HG02678 (cell line): ENCODE measurements around the gene ELN.
"Not testable (repeated sequence)": the region's sequence is repeated elsewhere in the genome, so short reads cannot be mapped to it uniquely, and the experiment has no call there.

Experiments used
- ATAC-seq: cut with Tn5 transposase; IDR thresholded peaks from one replicate; pipeline ENCODE4 v1.9.1; 2021; ENCODE audit warnings: mild to moderate bottlenecking, moderate library complexity; ENCODE audit not compliant: unreplicated experiment

The ELN gene

DNA sequence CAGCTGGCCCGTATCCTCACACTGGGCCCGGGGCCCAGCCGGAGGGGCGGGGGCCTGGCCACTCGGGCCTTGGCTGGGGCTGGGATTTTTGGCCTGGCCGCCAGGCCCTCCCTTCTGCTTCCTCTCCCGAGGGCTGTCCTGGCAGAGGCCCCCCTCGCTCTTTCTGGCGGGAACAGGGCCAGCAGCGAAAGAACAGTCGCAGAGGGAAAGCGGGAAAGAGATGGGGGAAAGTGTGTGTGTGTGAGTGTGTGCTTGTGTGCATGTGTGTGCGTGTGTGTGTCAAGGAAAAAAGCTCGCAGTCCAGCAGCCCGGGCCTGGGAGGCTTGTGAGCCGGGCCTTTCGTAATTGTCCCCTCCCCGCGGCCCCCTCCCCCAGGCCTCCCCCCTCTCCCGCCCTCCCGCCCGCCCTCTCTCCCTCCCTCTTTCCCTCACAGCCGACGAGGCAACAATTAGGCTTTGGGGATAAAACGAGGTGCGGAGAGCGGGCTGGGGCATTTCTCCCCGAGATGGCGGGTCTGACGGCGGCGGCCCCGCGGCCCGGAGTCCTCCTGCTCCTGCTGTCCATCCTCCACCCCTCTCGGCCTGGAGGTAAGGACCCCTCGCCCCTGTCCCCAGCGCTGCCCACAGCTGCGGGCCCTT is at the start of gene ELN:
Gene ELN (plus strand): TSS at position 491 of the 638 bp plus-strand sequence. CDS start 15 bp downstream, at position 506.
- ATAC-seq: no peak

DNA sequence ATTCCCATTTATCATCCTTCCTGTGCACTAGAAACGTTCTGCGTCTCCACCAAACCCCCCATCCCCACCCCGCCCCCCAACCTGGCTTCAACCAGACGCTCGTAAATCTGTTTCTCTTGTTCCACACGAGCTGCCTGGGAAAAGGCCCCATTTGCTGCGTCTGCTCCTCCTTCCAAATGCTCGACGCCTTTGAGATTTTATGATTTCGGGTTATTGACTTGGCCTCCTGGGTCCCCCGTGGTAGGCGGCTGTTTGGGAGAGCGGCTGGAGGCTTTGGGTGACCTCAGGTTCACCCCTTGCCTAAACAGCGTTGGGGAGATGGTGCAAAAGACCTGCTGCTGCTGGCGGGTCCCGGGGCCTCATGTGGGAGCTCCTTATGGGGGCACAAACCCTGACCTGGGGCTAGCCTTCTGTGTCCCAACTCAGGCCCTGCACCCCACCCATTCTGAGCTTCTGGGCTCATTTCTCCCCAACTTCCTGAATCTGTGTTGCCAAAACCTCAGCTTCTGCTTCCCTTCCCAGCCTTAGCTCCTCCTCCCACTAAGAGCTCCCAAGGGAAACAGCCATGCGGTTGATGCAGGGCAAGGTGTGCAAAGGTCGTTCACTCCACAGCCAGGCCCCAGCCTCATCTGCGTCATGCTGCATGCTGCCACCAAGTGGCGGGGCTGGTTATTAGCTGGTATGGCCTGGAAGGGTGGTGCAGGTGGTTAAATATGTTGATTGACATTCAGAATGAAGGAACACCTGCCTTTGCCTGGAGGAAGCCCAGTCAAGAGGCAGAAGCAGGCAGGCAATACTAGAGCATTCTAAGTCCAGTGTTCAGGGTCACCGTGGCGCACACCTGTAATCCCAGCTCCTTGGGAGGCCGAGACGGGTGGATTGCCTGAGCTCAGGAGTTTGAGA is 49.1 kb upstream of the ELN start:
- no peak for ATAC-seq

DNA sequence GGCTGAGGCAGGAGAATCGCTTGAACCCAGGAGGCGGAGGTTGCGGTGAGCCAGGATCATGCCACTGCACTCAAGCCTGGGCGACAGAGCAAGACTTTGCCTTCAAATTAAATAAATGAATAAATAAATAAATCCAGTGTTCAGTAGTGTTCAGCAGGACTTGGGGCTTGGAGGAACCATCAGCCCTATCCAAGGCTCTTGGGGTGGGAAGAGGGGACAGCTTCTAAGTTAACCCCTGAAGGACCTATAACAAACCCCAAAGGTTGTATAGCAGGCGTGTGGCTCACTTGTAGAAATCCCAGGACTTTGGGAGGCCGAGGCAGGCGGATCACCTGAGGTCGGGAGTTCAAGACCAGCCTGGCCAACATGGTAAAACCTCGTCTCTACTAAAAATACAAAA is 48.3 kb upstream of the ELN start:
- not testable (repeated sequence) for ATAC-seq

DNA sequence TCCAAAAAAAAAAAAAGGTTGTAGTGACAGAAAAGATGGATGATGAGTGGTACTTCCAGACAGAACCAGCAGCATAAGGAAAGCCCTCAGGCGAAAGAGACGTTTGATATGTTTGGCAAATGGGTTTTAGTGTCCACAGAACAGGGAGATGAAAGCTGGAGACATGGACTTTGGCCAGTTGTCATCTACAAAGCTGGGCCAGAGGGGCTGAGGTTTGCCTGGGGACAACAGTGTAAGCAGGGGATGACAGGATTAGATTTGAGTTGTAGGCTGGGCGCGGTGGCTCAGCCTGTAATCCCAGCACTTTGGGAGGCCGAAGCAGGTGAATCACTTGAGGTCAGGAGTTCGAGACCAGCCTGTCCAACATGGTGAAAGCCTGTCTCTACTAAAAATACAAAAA is 47.8 kb upstream of the ELN start:
- ATAC-seq: no peak

DNA sequence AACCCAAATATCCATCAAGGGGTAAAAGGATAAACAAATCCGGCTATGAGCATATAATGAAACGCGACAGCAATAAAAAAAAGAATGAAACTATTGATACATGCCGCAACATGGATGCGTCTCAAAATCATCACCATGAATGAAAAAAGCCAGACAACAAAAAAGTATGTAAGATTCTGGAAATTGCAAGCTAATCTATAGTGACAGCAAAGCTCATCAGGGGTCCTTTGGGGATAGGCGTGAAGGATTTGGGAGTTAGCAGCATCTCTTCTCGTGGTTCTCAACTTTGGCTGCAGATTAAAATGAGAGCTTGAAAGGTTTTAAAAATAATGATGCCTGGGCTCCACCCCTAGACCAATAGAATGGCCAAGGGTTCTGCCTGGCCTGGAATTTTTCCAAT is 46.0 kb upstream of the ELN start:
- no peak for ATAC-seq

DNA sequence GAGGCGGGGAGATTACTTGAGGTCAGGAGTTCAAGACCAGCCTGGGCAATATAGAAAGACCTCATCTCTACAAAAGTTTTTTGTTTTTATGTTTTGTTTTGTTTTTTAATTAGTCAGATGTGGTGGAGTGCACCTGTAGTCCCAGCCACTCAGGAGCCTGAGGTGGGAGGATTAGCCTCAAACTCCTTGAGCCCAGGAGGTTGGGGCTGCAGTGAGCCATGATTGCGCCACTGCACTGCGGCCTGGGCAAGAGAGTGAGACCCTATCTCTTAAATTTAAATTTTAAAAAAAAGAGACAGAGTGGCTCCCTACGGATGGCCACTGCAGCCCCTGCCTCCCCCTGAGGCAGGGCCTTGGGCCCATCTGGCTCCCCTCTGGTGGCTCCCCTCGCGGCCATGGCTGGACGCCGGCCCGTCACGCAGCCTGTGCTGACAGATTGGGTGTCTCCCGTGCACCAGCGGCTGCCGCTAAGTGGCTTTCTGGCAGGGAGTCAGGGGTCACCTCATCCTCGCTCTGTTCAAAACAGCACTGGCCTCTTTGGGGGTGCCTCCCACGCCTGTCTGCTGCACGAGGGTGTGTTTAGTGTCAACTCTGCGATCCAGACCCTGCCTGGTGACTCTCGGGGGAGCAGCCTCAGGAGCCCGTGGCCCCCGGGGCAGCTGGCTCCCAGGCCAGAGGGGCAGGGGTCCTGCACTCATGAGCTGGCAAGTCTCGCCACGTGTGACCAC is 44.4 kb upstream of the ELN start:
- ATAC-seq: no peak

DNA sequence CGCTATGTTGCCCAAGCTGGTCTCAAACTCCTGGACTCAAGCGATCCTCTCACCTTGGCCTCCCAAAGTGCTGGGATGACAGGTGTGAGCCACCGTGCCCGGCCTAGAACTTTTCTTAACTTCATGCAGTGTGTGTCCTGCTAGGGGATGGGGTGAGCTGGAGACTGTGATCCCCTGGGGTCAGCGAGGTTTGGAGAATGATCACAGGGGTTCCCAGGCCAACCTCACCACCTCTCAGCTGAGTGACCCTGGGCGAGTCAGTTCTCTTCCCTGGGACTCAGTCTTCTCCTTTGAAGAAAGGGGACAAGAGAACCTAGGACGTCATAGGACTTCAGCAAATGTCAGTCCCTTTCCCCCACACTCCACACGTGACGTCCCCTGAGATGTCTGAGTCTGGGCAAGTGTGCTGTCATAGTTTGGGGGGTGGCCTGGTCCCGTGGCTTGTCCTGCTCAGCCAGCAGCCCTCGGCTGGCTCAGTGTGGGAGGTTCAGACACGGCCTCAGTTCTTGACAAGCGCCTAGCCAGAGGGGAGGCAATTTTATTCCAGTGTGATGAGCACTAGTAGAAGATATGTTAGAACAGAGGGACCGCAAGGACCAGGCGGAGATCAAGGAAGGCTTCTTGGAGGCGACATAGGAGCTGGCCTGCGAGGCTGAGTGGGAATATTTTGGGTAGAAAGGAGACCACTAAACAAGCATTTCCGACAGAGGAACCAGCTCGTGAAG is 43.3 kb upstream of the ELN start:
- no peak for ATAC-seq

DNA sequence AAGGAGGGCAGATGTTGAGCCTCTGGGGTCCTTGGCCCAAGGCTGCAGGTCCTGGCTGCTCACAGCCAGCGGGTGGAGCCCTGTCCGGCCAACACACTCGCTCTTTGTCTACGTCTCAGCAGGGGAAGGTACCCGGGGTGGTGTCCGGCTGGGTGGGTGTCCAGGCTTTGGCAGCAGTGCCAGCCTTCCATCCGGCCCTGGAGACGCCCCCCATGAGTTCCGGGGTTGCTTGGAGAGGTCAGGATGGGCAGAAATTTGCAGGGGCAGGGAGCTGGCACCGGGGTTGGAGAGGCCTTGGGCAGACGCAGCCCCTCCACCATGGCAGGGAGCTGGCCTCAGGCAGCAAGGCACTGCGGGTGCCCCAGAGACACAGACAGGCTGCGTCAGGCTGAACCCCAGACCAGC is 42.2 kb upstream of the ELN start:
- ATAC-seq: no peak

DNA sequence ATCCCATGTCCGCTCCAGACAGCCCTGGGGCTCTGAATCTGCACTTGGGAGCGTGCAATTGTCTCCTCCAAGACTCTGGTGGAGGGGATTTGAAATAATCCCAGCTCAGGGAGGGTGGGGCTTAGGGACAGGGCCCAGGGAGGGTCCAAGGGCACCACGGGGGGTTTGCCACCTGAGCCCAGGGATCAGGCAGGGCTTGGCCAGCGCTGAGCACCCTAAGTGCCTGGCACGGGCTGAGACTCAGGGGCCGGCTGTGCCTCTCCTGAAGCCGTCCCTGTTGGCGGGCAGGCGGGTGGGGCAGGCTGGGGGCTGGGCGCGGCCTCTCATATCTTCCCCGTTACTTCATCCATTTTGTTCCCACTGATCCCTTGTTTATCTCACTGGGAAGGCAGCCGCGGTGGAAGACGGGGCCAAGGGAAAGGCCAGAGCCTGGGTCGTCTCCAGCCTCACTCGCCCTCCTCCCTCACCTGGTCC is 41.8 kb upstream of the ELN start:
- ATAC-seq: no peak

DNA sequence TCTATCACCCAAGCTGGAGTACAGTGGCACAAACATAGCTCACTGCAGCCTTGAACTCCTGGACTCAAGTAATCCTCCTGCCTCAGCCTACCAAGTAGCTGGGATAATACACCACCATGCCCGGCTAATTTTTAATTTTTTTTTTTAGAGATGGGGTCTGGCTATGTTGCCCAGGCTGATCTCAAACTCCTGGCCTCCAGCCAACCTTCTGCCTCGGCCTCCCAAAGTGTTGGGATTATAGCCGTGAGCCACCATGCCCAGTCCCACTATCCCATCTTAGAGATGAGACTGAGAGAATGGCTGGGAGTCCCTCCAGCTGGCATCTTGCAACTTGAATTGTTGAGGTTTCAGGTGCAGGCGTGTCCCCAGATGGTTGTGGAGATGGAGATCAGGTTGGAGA is 40.7 kb upstream of the ELN start:
- no peak for ATAC-seq

DNA sequence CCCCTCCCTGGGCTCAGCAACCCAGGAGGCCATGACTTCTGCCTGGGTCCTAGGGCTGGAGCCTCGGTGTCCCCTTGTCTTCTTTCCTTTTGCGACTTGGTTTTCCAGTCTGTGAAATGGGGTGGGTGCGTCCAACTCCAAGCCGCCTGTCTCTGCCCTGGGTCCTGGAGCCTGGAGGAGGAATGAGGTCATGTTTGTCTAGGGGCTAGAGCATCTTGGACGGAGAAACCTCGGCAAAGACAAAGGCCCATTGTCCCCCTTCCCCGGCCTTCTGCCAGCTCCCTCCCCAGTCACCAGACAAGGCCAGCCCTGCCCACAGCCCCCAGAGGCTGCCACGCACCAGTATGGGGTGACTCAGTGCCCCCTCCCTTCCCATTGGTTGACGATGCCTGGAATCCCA is 39.8 kb upstream of the ELN start:
- ATAC-seq: no peak

DNA sequence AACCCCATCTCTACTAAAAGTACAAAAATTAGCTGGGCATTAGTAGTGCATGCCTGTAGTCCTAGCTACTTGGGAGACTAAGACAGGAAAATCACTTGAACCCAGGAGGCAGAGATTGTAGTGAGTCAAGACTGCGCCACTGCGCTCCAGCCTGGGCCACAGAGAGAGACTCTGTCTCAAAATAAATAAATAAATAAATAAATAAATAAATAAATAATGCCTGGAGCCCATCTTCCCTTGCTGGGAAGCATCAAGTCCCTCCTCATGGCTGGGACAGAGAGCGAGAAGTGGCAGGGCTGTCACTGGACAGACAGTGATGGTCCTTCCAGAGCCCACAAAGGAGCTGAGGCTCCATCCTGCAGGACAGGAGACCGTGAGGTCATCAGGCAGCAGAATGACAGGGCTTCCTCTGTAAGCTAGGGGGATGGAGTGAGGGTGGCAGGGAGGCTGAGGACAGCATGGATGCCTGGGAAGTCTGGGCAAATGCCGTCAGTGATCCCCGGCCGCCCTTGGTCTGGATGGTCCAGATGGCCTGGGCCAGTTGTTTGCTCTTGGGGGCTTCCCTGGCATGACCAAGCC is 36.4 kb upstream of the ELN start:
- ATAC-seq: no peak

DNA sequence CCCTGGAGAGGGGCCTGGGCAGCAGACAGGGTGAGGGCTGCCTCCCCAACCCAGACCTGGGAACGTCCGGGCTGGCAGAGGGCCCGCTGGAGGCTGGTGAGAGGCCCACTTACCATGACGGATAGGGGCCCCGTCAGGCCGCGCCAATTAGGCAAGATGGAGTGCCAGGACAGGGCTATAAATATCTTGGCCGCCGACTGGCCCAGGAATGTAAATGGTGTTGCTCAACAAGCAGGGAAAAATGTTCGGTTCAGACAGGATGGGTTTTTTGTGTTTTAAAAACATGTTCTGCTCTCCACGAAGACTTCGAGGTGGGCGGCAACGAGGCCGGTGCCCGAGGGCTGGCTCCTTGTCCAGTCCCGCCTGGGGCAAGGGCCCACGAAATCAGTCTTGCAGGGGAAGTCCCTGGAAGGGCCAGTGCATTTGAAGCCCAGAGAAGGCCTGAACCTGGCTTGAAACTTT is 35.8 kb upstream of the ELN start:
- ATAC-seq: no peak

DNA sequence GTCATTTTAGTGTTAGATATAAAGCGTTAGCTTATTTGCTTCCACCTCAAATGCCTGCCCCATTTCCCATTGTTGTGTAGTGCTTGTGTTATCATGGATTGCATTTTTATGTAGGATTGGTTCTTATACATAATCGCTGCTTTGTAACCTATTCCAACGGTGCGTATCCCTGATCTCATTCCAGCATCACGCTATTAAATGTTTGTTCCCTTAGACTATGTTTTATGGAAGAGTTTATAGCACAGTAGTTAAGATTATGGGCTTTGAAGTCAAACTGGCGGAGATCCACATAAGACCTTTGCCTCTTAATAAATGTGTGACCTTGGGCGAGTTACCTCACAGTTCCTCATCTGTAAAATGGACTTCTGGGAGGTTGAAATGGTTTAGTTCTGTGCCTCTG is 34.0 kb upstream of the ELN start:
- no peak for ATAC-seq

DNA sequence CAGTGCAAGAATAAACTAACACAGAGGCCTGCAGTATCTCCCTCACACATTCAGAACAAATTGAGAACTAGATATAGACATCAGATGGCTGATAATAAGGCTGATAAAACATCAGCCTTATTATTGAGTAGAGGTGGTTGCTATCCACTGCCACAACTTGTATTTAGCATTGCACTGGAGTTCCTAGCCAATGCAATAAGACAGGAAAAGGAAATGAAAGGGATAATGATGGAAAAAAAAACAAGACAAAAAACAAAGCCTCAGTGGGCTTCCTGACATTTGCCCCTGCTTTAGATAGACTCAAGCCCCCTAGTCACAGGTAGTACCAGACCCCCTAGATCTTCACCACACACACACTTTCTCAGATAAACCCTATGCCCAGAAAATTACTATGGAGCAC is 33.2 kb upstream of the ELN start:
- no peak for ATAC-seq

DNA sequence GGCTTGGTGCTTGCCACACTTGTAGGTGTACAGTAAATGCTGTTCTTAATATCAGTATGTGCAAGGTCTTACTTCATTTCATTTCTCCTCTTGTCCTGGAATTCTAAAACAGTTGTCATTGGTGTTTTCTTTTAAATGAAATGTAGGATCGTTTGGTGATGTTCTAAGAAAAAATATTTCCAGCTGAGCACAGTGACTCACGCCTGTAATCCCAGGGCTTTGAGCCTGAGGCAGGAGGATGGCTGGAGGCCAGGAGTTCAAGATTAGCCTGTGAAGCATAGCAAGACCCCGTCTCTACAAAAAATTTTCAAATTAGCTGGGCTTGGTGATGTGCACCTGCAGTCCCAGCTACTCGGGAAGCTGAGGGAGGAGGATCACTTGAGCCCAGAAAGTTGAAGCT is 32.6 kb upstream of the ELN start:
- no peak for ATAC-seq

DNA sequence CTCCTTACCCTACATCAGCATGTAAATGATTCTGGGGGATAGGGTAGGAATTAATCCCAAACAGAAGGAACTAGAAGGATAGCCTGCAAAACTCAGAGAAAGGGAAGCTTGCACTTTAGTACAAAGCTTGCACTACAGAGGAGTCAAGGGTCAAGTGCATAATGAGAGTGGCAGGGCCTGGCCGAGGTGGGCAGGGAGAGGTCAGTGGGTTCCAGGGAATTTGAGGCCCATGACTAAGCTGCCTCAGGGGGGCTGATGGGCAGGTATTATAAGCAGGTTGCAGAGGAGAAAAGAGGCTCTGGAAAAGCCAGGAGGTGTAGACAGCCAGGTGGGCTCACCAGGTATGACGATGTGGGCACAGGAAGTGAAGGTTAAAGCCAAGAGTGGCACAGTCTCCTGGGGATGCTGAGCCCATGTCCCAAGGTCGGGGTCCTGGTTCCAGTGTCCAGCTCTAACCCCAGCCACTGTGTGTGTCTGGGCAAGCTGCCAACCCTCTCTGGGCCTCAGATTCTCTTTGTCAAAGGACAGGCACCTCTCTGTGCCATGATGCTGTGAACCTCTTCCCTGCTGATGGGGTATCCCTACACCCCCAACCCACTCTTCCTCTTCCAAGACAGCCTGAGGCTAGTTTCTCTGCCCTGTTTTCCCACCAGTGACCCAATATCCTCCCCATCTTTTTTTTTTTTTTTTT is 32.0 kb upstream of the ELN start:
- ATAC-seq: no peak

DNA sequence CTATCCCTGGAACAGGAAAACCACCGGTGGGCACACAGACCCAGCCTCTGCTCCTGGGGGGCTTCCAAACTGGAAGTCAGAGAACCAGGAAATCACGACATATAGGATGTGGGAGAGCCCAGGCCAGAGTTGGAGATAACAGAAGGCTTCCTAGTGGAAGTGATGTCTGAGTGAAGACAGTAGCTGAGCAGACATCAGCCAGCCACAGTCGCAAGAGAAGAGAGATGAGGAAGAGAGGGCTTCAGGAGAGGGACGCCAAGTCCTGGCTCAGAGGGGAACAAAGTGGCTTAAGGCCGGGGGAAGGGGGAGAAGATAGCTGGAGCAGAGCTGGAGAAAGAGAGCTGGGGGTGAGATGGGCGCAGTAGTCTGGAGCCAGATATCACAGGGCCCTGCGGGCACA is 30.9 kb upstream of the ELN start:
- no peak for ATAC-seq

DNA sequence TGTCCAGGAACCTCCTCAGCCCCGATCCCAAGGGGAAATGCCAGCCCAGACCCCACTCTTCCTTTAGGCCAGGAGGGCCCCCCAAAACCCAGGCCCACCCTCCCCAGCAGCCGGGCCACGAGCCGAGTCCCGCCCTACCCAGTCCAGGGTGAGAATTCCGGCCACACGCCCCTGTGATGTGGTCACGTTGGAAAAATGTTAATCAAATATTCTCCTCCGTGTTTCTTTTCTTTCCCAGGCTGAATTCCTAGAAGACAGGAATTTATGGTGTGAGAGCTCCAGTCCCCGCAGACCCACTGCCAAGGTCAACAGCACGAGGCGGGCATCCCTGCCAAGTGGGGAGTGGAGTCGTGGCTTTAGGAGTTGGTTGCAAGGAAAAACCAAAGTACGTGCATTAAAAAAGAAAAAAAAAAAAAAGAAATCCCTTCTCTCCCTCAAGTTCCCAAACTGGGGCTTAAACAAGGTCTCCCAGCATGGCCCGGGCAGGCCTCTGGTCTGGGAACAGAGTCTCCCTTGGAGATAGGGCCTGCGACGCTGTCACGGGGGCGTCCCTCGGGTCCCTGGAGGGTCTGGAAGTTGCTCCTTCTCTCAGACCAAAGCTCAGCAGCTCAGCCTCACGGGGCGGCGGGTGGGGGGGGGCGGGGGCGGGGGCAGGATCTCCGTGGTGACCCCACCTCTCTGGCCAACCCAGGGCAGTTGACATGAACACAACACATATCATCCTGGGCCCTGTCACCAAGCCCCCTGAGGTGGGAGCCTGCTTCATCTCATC is 28.1 kb upstream of the ELN start:
- ATAC-seq: no peak
